ENCODE results near the gene RARA.

RARA gene

GRCh38 chr17:40286473-40286872 is 22.5 kb upstream of the RARA start:
- no peak overlapping the region for H3K4me3 ChIP-seq (replicated peaks; ENCODE audit: low read depth, low read length)
- DNase-seq (ENCODE audit: extremely low read depth, low read depth) = no peak
- TF ChIP-seq CTCF (IDR thresholded peaks at IDR 0.05; ENCODE audit: low read depth, low read length, missing control alignments) = no peak

GRCh38 chr17:40287159-40287493 is 21.9 kb upstream of the RARA start:
- TF ChIP-seq CTCF (IDR thresholded peaks at IDR 0.05; ENCODE audit: low read depth, low read length, missing control alignments) = no peak
- no peak for DNase-seq (ENCODE audit: extremely low read depth, low read depth)
- H3K4me3 ChIP-seq (replicated peaks; ENCODE audit: low read depth, low read length) = no peak overlapping the region

DNA sequence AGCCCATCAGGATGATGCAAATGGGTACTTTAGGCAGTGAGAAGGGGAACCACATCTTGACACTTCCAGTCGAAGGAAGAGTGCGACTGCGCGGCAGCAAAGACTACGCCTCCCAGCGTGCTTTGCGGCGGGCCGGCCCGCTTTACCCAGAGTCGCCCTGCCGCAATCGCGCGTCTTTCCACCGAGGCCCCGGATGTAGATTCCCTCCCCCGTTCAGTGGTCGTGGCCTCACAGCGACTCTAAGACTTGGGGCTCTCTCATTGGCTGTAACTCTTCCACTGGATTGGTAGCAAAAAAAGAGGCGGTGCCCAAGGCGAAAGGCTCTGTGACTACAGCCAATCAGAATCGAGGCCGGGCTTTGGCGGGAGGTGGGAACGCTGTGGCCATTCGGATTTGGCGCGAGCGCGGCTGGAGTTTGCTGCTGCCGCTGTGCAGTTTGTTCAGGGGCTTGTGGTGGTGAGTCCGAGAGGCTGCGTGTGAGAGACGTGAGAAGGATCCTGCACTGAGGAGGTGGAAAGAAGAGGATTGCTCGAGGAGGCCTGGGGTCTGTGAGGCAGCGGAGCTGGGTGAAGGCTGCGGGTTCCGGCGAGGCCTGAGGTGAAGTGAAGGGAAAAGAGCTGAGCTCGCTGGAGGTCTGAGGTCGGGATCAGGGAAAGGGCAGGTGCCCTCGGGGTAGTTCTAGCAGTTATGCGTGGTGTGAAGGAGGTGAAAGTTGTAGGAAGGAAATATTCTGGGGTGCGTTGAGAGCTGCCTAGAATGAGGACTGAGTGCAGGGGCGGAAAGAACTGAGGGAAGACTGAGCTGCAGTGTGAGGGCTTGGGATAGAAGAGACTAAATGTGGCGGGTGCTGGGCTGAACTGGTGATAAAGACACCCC is 21.2 kb upstream of the RARA start, which contains the start of gene CDC6:
TSS of gene CDC6 (plus strand) at position 386 of the 876 bp plus-strand sequence. CDS start 1,542 bp downstream, outside the sequence.
- peak within 1 kb of the TSS; percentile 74 for H3K4me3 ChIP-seq (replicated peaks; ENCODE audit: low read depth, low read length)
- peak; percentile 99 for DNase-seq (ENCODE audit: extremely low read depth, low read depth)
- TF ChIP-seq CTCF (IDR thresholded peaks at IDR 0.05; ENCODE audit: low read depth, low read length, missing control alignments) = no peak

DNA sequence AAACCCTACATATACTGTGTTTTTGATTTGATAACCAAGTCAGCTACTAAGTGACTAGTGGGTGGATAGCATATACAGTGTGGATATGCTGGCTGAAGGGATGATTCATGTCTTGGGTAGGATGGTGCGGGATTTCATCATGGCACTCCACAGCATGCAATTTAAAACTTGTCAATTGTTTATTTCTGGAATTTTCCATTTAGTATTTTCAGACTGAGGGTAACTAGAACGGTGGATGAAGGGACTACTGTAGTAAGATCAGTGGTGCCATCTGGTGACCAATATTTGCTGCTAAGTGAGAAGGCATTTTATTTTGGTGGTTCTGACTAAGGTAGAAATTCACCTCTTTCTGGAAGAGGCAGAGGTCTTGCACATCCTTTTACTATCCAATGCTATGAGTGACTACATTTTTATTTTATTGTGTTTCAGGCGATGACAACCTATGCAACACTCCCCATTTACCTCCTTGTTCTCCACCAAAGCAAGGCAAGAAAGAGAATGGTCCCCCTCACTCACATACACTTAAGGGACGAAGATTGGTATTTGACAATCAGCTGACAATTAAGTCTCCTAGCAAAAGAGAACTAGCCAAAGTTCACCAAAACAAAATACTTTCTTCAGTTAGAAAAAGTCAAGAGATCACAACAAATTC is 18.2 kb upstream of the RARA start:
- no peak overlapping the region for H3K4me3 ChIP-seq (replicated peaks; ENCODE audit: low read depth, low read length)
- DNase-seq (ENCODE audit: extremely low read depth, low read depth) = no peak
- TF ChIP-seq CTCF (IDR thresholded peaks at IDR 0.05; ENCODE audit: low read depth, low read length, missing control alignments) = peak; percentile 56

- no peak for DNase-seq (ENCODE audit: extremely low read depth, low read depth)
- no peak for TF ChIP-seq CTCF (IDR thresholded peaks at IDR 0.05; ENCODE audit: low read depth, low read length, missing control alignments)
- H3K4me3 ChIP-seq (replicated peaks; ENCODE audit: low read depth, low read length) = no peak overlapping the region
Observed at GRCh38 chr17:40291281-40291664, 17.7 kb upstream of the RARA start.

DNA sequence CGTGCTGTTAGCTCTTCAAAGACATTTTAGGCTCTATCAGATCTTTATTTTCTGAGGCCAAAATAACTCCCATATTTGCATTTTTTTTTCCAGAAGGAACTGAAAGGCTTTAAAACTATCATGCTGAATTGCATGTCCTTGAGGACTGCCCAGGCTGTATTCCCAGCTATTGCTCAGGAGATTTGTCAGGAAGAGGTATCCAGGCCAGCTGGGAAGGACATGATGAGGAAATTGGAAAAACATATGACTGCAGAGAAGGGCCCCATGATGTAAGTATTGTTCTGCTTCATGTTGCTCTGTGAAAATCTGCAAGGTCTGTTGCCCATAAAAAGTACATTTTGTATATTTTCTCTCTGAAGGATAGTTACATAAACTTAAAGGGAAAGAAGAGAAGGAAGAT is 15.6 kb upstream of the RARA start:
- no peak for TF ChIP-seq CTCF (IDR thresholded peaks at IDR 0.05; ENCODE audit: low read depth, low read length, missing control alignments)
- DNase-seq (ENCODE audit: extremely low read depth, low read depth) = no peak

More for the DNA sequence above, 15.6 kb upstream of the RARA start:
- no peak overlapping the region for H3K4me3 ChIP-seq (replicated peaks; ENCODE audit: low read depth, low read length)
